HG02938 (cell line): ENCODE measurements around the gene SOBP.

Experiments
- ATAC-seq: cut with Tn5 transposase; IDR thresholded peaks from one replicate; pipeline ENCODE4 v1.9.1; 2021; ENCODE audit warnings: mild to moderate bottlenecking, moderate library complexity; ENCODE audit not compliant: unreplicated experiment

Gene SOBP

DNA sequence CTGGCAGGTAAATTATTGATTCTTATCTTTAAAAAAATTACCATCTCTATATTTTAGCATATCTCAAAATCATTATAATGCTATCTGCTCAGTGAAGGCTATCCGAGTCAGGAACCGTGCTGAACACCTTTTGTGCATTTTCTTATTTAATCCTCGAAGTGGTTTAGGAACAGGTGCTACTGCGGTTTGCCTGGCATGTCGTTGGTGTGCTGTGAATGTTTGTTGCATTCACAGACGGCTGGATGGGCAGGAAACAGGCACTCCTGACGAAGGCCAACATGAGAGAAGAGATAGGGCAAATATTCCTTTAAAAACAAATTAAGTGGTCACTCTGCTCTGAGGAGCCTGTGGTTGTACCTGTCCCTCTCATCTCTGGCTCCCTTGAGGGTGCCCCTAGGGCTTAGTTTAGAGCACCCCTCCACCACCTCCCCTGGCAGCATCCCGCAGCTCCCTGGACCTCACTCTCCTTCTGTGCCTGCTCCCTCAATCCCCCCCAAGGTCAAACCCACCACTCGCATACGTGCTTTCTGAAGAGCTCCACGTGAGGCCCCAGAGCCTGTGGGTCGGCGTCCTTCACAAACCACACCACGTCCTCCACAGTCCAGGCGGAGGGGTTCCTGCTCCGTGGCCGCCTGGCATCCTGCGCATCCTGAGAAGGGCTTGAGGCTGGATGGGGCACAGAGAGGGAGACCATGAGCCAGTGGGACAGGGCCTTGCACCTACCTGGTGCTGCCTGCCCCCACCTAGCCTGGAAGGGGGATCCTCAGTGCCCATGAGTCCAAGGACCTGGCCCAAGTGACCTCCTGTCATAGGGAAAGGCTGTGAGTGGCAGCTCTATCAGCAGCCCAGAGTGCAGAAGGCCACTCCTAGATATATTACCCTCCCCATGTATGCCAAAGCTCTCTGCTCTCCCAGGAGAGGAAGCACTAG lies 217.7 kb downstream of the SOBP start:
- ATAC-seq: no peak

DNA sequence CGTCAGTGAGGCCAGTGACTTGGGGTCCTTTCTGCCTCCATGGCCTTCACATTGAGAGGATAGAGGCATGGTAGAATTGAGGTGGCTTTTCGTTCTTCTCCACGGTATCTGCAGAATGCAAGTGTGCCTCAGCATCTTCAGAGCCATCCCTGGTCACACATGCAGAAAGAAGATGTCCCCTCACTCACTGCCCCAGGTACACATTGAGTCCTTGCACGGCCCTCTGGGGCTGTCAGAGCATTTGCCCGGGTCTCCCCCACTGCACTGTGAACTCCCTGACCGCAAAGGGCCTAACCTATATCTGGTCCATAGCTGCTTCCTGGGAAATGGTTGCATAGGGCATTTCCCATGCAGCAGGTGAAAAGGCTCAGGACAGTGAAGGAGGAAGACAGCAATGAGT lies 218.5 kb downstream of the SOBP start:
- ATAC-seq: no peak

DNA sequence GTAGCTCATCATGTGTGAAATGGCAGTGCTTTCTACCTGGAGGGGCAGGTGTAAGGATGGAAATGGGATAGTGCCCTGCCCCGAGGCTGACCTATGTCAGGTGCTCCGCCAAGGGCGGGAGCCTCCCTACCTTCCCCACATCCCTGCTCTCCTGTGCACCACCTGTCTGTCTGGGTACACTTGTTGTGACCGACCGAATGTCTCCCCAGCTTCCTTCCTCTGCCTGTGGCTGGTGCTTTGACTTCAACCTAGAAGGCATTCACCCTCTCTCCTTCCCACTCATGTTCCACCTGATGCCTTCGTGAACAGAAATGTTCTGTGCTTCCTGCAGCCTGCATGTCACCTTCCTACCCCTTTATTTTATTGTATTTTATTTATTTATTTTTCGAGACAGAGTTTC lies 219.4 kb downstream of the SOBP start:
- ATAC-seq: no peak
